GM13977 (cell line): ENCODE data around the gene IL26.

Source experiments
- DNase-seq: peaks from one replicate; pipeline ENCODE4 v3.0.0; 2012; ENCODE audit warnings: low spot score
- in situ Hi-C: fragments of 300-500 bp; cut with MboI; formaldehyde crosslinking; loops from one replicate; pipeline ENCODE4 v1.12.0; 2022; ENCODE audit warnings: low sequenced_read_pairs, low pct_unique_long_range_greater_than_20kb, mixed read lengths, inconsistent platforms; ENCODE audit not compliant: unreplicated experiment
- TF ChIP-seq, protein P1 (sequence below): IDR thresholded peaks from 2 replicates; pipeline ENCODE4 v1.5.1; 2012; ENCODE audit warnings: mild to moderate bottlenecking, control low read depth; ENCODE audit not compliant: insufficient read depth; ENCODE audit errors: extremely low read depth, missing control alignments

IL26 gene

DNA sequence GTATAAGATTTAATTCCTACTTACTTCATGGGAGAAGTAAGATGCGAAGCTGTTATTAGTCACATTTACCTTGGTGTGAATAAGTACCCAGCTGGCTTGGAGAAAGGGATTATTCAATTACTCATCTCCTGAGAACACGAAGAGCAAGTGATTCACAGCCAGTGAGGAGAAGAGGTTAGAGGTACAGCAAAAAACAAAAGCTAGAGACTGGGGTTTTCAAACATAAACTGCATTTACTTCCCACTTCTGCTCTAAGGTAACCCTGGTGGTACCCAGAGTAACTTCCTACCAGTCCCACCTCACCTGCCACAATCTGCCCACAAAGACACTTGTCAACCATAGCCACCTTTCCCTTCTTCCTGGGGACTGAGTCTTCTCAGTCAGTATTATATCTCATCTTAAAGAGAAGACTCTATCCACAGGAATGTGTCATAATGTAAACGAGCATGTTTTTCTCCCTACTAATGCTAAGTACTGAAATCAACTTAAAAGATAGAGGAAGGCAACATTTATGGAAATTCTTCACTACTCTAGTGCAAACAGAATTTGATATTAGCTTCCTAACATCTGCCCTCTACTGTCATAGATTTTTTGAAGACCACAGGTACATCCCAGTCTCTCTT lies 33.8 kb upstream of the IL26 start:
- in situ Hi-C loops, result no loop called here
- TF ChIP-seq, protein P1, sequence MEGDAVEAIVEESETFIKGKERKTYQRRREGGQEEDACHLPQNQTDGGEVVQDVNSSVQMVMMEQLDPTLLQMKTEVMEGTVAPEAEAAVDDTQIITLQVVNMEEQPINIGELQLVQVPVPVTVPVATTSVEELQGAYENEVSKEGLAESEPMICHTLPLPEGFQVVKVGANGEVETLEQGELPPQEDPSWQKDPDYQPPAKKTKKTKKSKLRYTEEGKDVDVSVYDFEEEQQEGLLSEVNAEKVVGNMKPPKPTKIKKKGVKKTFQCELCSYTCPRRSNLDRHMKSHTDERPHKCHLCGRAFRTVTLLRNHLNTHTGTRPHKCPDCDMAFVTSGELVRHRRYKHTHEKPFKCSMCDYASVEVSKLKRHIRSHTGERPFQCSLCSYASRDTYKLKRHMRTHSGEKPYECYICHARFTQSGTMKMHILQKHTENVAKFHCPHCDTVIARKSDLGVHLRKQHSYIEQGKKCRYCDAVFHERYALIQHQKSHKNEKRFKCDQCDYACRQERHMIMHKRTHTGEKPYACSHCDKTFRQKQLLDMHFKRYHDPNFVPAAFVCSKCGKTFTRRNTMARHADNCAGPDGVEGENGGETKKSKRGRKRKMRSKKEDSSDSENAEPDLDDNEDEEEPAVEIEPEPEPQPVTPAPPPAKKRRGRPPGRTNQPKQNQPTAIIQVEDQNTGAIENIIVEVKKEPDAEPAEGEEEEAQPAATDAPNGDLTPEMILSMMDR, result no peak
- DNase-seq, result no peak

DNA sequence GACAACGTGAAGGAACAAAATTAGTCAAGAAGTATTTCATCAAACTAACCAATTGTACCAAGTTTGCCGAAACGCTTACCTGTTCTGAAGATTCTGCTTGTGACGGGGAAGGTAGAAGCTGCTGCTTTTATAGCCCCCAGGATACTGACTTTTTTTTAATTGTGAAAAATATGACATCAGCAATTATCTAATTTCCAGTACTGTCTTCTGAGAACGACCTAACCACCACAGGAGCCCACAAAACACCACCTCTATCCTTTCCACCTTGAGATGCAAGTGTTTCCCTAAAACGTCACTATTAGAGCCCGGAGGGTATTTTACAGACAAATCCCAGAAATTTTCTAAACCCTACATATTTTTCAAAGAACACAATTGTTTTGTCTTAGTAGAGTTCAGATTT lies 27.9 kb upstream of the IL26 start, which contains the start of gene IL22:
IL22 (minus strand) TSS at position 101 of the 400 bp plus-strand sequence. CDS start 156 bp downstream, outside the sequence.
- TF ChIP-seq, protein P1, result no peak
- DNase-seq, result no peak
- in situ Hi-C loops, result no loop called here

- in situ Hi-C loops, result no loop called here
- TF ChIP-seq, protein P1, result no peak
- DNase-seq, result no peak
These were observed 26.5 kb upstream of the IL26 start for GRCh38 chr12:68252077-68252476.

- TF ChIP-seq, protein P1, result no peak
- DNase-seq, result no peak
- in situ Hi-C loops, result no loop called here
These were observed 24.8 kb upstream of the IL26 start for GRCh38 chr12:68250454-68250853.

- in situ Hi-C loops, result loop anchor here (25.0 kb wide), 1 partner anchor 440 kb away; the partner anchor contains the start of gene NUP107
- no peak for DNase-seq
- TF ChIP-seq, protein P1, result no peak
These were observed 22.2 kb upstream of the IL26 start for GRCh38 chr12:68247785-68248184.

- in situ Hi-C loops, result loop anchor here (25.0 kb wide), 1 partner anchor 441 kb away; the partner anchor contains the start of gene NUP107
- TF ChIP-seq, protein P1, result no peak
- DNase-seq, result no peak
These were observed 20.7 kb upstream of the IL26 start for GRCh38 chr12:68246350-68246749.
